Activated CD8-positive, alpha-beta memory T cell treated with anti-CD3 and anti-CD28 coated beads, Interleukin-2, amount 50 U/mL, for 1 hour (primary cell): ENCODE measurements around the gene MUSK.

ENCODE experiments used
- DNase-seq: peaks from one replicate; pipeline ENCODE4 v3.0.0-alpha.2; 2020; ENCODE audit errors: extremely low read depth

MUSK gene

DNA sequence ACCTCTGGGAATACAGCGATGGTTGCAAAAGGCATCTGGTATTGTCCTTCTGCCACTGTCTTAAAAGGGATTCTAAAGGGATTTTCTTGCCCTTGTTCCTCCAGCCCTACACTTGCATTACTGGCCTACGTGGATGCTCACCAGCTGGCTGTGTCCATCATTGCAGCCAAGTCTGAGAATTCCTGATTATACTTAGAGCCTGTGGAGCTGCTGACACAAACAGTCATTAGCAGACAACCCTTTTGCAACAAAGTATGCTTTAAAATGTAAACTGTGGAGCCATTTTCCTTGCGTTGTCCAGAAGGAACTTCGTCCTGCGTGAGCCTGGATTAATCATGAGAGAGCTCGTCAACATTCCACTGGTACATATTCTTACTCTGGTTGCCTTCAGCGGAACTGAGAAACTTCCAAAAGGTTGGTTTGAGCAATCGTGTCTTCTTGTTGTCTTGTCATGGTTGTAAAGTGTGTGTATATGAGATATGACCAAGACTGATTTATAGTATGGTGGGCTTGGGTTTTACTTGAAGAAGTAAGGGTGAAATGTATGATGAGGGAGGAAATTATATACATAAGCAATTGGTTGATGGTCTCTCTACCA is at the start of gene MUSK:
Gene MUSK (plus strand): TSS at position 222 of the 598 bp plus-strand sequence. CDS start 114 bp downstream, at position 336.
- DNase-seq: no peak

DNA sequence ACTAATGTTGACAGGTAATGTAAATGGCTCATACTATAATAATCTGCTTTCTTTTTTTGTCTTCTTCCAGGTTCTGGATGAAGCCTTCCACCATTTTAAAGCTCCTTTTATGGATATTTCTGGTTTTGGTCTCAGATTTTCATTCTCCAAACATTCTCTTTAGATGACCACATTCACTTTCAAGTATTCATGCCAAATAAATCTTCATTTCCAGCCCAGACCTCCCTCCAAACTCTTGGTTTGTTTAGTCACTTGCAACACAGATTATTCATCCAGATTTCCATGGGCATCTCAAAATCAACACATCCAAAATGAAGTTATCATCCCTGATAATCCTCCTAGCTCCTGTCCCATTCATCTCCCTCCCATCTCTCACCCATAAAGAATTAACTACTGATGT is 48.8 kb upstream of the MUSK start:
- no peak for DNase-seq

DNA sequence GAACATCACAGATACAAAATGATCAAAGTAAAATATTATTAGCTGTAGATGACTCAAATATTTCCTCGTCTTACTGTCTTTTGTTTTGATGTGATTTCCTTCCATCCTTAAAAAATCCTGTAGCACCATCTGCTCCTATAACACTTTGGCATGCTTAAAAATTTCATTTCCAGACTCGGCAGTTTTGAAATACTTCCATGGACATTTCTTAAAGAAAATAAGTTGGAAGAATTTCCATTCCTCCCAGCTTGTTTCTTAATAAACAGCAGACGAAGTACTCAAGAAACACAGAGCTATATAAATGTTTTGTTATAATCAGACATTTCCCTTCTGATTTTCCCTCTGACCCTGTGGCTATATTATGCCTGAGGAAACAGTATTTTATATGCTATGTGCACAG is 47.9 kb upstream of the MUSK start:
- no peak for DNase-seq

DNA sequence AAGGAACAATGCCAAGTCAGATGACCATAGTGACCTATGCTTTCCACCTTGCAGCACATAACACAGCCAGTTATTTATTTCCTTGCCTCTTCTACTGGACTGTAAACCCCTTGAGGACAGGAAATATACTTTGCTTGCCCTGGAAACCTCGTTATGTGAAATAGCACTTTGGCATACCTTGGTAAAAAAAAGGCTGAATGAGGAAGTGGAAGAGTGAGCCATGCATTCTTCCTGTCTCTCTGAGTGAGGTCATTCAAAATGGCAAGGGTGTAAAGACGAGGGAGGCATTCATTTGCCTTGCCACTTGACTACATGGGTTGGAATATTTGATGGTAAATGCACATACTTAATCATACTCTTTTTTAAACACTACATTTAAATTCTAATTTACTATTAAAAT is 46.2 kb upstream of the MUSK start:
- DNase-seq: no peak

DNA sequence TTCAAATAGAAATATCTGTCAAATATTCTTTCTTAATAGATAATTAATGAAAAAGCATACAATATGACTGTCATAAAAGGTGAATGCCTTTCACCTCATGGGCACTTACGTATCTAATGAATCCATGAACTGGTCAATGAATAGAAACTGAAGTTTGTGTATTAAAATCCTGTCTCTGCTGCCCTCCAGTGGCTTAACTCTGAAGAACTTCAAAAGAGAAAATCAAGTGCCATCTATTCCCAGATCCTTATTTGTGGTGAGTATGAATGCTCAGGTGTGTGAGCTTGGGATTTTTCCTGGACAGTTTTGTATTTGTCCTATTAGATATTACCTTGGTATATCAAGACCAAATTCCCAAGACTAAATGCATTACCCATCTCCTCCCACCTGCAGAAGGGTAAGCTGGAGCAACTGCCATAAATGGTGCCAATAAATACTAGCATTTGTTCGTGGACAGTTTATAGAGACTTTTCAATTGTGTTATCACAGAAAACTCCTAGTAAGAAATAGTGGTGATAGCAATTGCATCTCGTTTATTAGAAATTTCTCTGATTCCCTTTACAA is 45.0 kb upstream of the MUSK start:
- DNase-seq: no peak

DNA sequence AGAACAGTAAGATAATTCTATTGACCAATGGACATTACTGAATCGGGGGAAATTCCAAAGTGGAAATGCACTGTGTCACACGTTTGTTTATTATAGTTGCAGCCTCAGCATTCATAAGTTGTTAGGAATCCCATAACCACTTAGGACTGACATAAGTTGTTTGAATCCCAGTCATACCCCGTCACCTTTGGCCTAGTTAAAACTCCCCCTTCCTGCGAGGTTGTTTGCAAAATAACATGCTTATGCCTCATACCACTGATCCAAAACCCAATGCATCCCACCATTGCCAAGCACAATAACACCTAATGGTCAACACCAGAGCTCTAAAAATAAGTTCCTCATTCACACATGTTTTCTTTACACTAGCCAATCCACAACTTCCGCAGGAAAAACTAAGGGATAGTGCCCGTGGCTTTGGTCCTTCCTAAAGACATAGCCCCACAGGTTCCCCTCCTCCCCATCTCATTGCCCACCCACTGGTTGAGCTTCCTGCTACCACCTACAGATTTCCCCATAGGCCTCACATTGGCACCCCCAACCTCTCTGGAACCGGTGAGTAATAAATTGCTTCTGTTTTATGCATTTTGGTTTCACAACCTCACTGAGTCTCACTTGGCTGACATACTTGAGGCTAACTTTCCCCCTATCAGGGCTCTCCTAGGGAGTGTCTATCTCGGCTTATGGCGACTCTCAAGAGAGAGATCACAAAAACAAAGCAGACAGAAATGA is 42.3 kb upstream of the MUSK start:
- DNase-seq: no peak

DNA sequence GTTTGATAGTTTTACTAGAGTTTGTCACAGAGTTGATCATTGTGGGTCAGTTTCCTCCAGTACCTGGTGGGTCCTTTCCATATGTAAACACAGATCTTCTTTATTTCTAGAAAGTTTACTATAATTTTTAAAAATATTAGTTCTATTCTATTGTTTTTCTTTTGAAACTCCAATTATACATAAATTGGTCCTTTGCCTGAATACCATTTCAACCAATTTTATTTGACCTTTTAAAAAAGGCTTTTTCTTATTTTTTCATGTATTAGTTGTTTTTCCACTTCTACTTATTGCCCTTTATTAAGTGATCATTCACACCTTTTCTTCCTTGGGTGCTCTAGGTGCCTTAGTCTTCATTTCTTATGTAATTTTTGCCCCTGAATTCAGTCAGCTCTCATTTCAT is 33.0 kb upstream of the MUSK start:
- no peak for DNase-seq

DNA sequence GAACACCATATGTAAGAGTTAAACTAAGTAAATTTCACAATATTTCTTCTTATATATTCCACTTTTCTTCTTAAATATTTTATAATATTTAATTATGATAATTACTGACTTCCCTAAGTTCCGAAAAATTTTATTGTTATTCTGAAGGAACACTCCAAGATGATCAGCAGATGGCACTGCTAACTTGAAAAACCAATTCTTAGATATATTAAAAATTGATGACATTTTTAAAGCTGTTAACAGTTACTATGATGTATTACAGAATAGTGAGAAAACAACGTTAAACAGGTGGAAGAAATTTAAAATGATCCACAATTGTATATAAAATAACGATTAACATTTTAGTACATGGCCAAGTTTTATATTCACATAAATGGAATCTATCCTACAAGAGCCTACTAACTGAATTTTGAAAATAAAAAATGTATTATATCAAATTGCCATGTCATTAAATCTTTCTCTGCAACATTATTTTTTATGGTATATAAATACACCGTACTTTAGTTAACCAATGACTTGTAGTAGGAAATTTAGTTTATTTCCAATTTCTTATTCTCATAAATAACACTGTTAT is 30.1 kb upstream of the MUSK start:
- no peak for DNase-seq

DNA sequence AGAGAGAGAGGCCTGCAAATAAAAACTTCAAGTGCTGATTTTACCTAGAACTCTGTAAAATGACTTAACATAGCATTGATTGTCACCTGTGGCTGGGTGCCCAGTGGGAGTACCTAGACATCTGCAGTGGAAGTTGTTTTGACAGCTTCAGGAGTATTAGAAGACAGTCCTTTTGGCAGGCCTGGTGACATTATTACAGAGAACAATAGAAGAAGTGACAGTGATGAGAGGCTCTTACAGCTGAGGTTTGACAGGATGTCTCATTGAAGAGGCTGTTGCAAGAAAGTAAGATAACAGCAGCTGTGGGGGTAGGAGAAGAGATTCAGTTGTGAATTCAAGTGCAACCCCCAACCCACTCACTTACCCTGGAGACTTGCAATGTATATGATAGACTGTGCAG is 27.9 kb upstream of the MUSK start:
- no peak for DNase-seq

DNA sequence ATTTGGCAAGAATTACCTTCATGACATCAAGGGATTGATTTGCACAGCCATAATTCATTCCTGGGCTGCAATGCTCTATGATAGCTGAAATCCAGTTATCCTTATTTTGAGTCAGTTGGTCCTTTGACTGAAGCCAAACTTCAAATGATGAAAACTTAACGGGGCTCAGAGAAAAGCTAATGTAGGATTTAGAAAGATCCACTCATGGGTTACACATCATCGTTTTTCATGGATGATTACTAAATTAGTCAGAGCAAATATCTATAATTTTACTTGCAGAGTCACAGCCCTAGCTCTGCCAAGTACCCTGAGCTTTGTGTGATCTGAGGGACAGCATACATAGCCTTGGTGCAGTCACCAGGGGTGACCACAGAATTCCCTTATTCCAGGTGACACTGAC is 27.3 kb upstream of the MUSK start:
- DNase-seq: no peak

DNA sequence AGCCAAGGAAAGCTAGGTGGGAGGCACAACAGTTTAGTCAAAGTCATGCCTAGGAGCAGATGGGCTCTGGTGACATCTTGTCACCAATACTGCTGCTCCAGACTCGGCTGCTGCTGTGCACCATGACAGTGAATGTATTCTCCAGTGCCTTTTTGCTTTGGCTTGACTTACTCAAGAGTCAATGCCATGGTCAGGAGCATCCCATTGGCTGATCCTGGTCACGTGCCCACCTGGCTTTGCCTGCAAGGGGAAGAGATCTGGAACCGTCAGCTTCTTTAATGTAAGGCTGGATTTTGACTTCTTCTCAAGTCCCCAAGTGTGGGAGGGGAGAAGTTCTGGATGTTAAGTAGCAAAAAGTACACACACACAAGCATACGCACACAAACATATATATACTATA is 19.9 kb upstream of the MUSK start:
- DNase-seq: no peak

DNA sequence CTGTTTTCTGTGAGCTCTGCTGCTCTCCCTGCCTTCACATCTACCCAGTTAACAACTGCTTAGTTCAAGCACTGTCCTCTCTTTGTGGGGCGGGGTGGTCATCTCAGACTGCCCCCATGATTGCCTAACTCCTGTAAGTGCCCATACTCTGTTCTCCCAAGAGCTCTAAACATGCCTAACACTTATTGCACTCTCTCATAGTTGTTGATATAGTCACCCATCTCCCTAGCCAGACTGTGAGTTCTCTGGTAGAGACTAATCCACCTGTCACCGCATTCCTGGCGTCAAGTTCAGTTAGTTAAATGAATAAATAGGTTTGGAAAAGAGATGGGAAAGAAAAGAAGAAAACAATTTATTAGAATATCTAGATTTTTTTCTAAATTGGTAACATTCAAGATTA is 18.3 kb upstream of the MUSK start:
- no peak for DNase-seq

DNA sequence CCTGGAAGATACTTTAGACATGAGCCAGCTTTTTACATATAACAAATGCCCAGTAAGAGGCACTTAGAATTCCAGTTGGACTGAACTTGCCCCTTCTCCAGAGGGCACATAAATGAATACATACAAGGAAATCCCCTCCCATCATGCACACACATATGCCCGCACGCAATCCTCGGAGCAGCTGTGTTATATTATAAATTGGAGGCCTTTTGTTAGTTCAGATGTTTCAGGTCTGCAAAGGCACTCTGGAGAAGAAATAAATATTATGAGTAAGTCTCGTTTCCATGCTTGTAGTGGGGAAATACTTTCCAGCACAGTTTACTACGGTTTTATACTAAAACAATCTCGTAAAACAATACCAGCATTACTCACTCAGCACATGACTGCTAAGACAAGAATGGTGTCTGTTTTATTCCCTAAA is 17.6 kb upstream of the MUSK start:
- DNase-seq: no peak

DNA sequence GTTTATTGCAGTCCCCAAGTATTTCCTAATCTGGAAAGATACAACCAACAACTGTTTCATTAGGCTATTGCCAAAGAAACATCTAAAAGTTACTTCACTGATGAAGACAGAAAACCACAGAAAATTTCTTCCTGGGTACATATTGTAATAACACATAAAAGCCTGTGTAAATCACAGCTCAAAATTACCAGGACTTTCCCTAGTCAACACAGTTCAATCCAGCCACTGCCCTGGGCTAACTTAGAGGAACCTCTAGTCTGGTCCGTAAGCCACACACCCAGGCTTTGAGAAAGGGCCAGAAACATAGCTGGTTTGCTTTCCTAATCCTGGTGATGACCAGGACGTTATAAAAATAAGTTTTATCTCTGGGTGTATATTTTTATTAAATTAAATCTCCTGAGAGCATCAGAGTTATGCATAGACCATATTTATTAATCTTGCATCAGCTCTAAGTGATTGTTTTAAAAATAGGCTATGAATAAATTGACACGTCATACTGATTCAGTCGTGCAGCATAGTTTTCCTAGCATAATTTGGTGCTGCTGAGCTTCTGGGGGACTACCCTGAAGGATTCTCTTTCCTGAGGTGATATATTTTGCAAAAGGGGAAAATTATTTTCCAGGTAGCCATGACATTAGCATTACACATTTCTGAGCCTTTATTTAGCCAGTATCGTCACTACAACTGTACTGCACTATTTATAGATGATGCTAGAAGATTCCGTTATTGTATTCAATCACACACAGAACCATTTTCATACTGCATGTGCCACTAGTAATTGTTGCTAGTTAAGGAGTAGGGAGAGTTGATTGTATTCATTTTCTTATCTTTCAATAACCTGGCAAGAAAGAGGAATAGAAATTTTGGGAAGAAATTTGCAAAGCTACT is 12.6 kb upstream of the MUSK start:
- no peak for DNase-seq

DNA sequence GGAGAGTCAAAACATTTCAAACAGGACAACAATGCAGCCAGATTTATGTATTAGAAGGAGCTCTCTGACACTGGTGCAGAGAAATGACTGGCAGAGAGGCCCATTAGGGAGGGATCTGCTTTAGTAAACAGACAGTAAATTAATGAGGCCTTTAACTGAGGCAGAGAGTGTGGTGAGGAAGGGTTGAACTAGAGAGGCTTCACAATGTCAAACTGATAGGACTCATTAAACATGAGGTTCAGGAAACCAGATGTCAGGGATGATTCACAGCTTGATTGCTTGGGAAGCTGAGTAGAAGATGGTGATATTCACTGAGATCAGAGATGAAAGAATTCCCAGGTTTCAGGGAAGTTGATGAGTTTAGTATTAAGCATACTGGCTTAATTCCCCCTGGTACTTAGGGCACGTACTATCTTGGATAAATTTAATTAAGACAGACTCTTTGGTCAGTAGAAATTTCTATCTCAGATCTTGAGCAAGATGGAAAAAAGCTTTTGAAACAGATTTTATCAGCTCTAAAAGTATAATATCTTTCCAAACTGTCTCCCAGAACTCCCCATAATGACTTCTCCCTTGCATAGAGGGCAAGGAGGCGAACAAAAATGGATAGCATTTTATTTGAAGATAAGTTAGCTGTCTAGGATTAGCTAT is 8.6 kb upstream of the MUSK start:
- no peak for DNase-seq

DNA sequence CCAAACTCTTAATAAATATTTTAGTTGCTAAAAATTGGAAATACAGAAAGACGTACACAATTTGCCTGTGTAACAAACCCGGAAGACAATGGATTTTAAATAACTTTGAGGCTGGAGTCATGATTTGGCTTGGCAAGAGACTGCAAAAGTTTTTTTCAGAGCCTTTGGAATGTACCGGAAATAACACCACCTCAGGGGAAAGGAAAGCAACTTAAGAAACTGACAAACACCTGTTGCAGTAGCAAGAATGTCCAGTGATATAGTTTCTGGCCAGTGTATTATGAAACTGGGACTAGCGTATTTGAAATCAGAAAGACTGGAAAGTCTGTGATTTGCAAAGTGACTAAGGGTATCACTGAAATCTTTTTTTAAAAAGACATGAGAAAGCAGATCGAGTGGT is 842 bp downstream of the MUSK start:
- no peak for DNase-seq

DNA sequence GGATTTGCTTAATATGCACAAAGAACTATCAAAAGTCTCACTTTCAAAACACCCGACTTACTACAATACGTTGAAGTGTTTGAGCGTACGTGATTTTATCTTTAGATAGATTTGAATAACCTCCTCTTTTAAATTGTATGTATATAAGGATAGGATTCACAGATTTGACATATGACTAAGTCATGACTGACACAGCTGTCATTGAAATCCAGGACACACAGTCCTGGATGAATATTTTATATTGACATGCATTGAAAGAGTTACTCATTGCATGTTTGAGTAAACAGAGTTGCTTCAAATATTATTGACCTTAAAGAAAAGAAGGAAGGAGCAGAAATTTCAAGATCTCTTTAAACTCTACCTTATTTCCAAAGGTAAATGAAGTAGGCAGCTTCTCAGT is 3.3 kb downstream of the MUSK start:
- DNase-seq: no peak

DNA sequence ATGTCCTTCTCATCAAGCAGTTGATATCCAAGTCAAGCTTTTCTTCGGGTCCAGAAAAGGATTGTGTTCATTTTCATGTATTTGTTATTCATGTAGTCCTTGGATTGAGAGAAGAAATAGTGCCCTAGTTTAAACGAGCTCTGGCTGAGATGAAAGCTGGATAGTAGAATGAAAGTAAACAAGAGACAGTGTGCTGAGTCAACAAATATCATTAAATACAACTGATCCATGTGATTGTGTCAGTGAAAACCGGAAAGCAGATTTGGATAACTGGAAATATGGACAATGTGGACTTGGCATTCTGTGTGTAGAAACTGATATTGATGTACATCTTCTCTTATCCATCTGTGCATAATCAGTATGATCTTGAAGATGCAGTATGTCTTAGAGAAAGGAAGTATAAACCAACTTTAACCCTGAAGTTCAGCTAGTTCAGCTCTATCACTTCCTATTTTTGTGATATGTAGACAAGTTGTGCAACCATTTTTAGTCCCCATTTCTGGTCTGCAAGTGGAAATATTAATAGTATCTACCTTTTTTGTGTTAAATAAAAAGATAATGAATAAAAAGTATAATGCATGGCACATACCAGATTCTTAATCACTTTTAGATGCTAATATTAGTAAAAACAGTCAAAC is 4.4 kb downstream of the MUSK start:
- DNase-seq: no peak

DNA sequence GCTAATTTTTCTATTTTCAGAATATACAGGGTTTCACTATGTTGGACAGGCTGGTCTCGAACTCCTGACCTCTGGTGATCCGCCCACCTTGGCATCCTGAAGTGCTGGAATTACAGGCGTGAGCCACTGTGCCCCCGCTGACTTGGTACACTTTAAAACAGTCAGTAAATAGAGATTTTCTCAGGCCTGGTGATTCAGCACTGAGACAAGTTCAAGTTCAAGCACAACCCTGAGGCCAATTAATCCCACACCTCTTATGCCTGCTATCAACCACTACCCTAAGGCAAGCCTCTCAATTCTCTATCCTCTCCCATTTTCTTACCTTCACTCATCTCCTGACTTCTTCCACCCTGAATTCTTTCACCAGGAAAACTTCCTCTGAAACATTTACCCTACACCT is 18.9 kb downstream of the MUSK start:
- DNase-seq: no peak

DNA sequence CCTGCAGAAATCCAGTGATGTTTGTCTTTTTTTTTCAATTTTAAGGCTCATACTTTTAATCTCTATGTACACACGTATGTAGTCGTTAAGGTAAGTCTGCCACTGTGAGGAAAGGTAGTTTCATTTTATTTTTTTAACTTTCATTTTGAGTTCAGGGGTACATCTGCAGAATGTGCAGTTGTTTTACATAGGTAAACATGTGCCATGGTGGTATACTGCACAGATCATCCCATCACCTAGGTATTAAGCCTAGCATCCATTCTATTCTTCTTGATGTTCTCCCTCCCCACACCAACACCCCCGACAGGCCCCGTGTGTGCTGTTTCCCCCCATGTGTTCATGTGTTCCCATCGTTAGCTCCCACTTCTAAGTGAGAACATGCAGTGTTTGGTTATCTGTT is 19.7 kb downstream of the MUSK start:
- DNase-seq: no peak

DNA sequence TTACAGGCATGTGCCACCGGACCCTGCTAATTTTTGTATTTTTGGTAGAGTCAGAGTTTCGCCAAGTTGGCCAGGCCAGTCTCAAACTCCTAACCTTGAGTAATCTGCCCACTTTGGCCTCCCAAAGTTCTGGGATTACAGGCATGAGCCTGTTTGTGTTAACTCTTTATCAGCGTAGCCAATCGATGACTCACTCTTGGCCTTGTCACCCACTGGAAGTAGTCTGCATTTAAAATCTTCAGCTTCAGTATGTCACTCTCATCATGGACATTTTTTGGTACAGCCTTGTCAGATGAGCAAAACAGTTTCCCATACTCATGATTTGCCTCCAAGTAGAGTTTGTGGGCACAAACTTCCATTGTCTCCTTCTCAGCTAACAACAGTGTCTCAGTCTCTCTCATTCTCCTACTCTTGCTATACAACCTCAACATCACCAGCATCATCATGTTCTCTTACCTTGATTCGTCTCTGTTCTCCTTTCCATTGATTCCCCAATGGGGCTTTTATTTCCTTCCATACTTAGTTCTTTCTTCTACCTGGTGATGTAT is 22.5 kb downstream of the MUSK start:
- no peak for DNase-seq
